ENCODE data around the gene TNS3.

- TF ChIP-seq, protein P1, sequence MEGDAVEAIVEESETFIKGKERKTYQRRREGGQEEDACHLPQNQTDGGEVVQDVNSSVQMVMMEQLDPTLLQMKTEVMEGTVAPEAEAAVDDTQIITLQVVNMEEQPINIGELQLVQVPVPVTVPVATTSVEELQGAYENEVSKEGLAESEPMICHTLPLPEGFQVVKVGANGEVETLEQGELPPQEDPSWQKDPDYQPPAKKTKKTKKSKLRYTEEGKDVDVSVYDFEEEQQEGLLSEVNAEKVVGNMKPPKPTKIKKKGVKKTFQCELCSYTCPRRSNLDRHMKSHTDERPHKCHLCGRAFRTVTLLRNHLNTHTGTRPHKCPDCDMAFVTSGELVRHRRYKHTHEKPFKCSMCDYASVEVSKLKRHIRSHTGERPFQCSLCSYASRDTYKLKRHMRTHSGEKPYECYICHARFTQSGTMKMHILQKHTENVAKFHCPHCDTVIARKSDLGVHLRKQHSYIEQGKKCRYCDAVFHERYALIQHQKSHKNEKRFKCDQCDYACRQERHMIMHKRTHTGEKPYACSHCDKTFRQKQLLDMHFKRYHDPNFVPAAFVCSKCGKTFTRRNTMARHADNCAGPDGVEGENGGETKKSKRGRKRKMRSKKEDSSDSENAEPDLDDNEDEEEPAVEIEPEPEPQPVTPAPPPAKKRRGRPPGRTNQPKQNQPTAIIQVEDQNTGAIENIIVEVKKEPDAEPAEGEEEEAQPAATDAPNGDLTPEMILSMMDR (IDR thresholded peaks at IDR 0.05) = no peak
- TF ChIP-seq POLR2A (IDR thresholded peaks at IDR 0.05) (no peak), EP300 (IDR thresholded peaks at IDR 0.05) (no peak), POLR2AphosphoS5 (IDR thresholded peaks at IDR 0.05) (no peak)
Measured at GRCh38 chr7:47521816-47522561, 59.9 kb downstream of the TNS3 start.
